HFFc6 (cell line): ENCODE measurements around the gene GNB4. TPM values are rescaled to one million over a fixed set of nuclear protein-coding genes. Genes with fewer than 3 reads are reported as not detected.

Experiments used
- DNase-seq: peaks from one replicate; pipeline ENCODE4 v3.0.0-alpha.2; 2018
- H3K27ac Mint-ChIP-seq: 2 replicates; pipeline ENCODE4 v1.8.0; 2020; ENCODE audit warnings: mild to moderate bottlenecking, mixed read lengths
- H3K27me3 Mint-ChIP-seq: 2 replicates; pipeline ENCODE4 v1.8.0; 2021; ENCODE audit warnings: mild to moderate bottlenecking, moderate library complexity, mixed read lengths; ENCODE audit not compliant: insufficient read depth
- H3K36me3 Mint-ChIP-seq: 2 replicates; pipeline ENCODE4 v1.8.0; 2021; ENCODE audit warnings: low read depth, mixed read lengths
- H3K4me1 Mint-ChIP-seq: 2 replicates; pipeline ENCODE4 v1.8.0; 2020; ENCODE audit warnings: low read depth, mixed read lengths
- H3K4me3 Mint-ChIP-seq: 2 replicates; pipeline ENCODE4 v1.8.0; 2020; ENCODE audit warnings: mild to moderate bottlenecking, moderate library complexity, mixed read lengths
- H3K9me3 Mint-ChIP-seq: 2 replicates; pipeline ENCODE4 v1.8.0; 2020; ENCODE audit warnings: mild to moderate bottlenecking, mixed read lengths
- total RNA-seq, 6 experiments: library from RNA; stranded (reverse); fragmentation: NEBNext Ultra II Directional; extraction: Animal tissue kit (Norgen Biotek cat#: 25700); gene quantifications; 2 replicates in 1 of 6; 3 replicates in 5 of 6; pipeline ENCODE4 v1.2.3, GENCODE V29; 2021
- TF ChIP-seq, protein P1 (sequence below): fragments of 200-600 bp; sonication (generic); IDR thresholded peaks from 2 replicates; pipeline ENCODE4 v1.5.0; 2021; ENCODE audit warnings: antibody characterized with exemption, mild to moderate bottlenecking

Gene GNB4
- total RNA-seq, 6 experiments from 2014 or later, result 40.8 to 51.0 (median 46.3) TPM

DNA sequence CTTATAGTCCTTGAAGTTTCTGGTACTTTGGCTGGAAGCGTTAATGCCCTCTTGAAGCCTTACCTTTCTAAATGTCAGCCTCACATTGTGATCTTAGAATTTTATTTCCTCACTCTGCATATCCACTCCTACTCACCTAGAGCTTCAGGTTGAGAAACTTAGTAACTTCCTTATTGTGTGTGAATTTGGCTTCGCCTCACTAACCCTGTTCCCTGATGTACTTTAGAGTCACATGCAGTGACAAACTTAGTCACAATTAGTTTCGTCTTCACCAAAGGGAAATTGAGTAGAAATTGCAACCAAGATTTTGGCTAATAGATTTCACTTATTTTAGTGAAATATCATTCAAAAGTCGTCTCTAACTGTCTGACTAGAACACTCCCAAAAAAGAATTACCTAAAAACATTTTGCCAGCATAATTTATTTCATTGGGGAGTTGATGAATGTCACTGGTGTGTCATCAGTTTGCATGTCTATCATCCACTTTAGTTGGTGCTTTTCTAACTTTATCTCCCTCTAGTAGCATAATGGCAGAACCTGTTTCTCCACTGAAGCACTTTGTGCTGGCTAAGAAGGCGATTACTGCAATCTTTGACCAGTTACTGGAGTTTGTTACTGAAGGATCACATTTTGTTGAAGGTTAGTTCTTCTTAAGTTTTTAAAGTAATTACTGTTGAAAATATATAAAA is 102.8 kb downstream of the GNB4 start:
- Mint-ChIP-seq H3K9me3 (no peaks in the 10 kb centered on the region), H3K36me3 (peaks cover 11% of the 10 kb centered on the region), H3K27ac (peak overlapping the region; percentile 97), H3K4me3 (peak overlapping the region; percentile 100), H3K4me1 (peaks cover 25% of the 10 kb centered on the region), H3K27me3 (peaks cover 4% of the 10 kb centered on the region; the same call in 1 of the 2 replicates)
- TF ChIP-seq, protein P1, sequence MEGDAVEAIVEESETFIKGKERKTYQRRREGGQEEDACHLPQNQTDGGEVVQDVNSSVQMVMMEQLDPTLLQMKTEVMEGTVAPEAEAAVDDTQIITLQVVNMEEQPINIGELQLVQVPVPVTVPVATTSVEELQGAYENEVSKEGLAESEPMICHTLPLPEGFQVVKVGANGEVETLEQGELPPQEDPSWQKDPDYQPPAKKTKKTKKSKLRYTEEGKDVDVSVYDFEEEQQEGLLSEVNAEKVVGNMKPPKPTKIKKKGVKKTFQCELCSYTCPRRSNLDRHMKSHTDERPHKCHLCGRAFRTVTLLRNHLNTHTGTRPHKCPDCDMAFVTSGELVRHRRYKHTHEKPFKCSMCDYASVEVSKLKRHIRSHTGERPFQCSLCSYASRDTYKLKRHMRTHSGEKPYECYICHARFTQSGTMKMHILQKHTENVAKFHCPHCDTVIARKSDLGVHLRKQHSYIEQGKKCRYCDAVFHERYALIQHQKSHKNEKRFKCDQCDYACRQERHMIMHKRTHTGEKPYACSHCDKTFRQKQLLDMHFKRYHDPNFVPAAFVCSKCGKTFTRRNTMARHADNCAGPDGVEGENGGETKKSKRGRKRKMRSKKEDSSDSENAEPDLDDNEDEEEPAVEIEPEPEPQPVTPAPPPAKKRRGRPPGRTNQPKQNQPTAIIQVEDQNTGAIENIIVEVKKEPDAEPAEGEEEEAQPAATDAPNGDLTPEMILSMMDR, result no peak
- DNase-seq, result no peak

DNA sequence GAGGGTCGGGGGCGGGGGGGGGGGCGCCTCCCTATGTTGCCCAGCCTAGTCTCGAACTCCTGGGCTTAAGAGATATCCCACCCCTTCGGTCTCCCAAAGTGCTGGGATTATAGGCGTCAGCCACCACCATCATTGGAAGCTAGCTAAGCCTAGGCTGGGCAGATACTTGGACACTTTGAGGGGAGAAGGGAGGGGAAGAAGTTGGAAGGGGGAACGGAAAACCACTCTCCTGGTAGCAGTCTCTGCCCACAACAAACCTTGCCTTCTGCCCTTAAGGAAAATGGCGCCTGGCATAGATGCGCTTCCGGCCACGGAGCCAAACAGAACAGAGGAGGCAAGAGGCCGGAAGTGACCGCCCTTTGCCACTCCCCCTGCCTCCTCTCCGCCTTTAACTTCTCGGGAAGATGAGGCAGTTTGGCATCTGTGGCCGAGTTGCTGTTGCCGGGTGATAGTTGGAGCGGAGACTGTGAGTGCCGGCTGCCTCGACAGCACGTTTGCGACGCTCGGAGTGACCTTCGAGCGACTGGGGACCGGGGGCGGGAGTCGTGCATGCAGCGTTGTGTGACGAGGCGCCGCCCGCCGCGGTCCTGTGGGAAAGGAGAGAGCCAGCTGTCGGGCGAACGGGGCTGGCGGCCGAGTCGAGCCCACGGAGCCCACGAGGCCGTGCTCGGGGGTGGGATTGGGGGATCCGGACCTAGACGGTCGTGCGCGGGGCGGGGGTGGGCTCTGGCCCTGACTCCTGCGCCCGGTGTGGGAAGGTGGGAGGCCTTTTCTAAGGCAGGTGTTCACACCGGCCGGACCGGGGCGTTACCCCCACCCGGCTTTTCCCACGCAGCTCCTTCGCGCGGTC is 103.7 kb downstream of the GNB4 start, which contains the start of gene MFN1:
MFN1 (plus strand) TSS at position 365 of the 850 bp plus-strand sequence. CDS start 1,143 bp downstream, outside the sequence.
- Mint-ChIP-seq H3K36me3 (peaks cover 8% of the 10 kb centered on the region; the same call in 1 of the 2 replicates), H3K27me3 (peaks cover 3% of the 10 kb centered on the region; the same call in 1 of the 2 replicates), H3K9me3 (no peaks in the 10 kb centered on the region), H3K4me1 (peaks cover 23% of the 10 kb centered on the region), H3K4me3 (peak within 1 kb of the TSS; percentile 100), H3K27ac (peak within 1 kb of the TSS; percentile 97)
- DNase-seq, result peak; percentile 96
- TF ChIP-seq, protein P1, result no peak

Other genes with a start within 250 kb of the GNB4 start
- under 1 TPM; 0.26 to 0.66 (median 0.49) TPM for gene KCNMB3, start 200.4 kb downstream of the GNB4 start, total RNA-seq
- gene ZNF639, start 128.4 kb downstream of the GNB4 start, total RNA-seq, result 10 to 100 TPM; 24.9 to 32.8 (median 29.0) TPM
- gene MFN1, start 103.8 kb downstream of the GNB4 start, total RNA-seq, result 10 to 100 TPM; 49.6 to 62.0 (median 56.3) TPM
- 10 to 100 TPM; 39.6 to 64.6 (median 59.4) TPM for gene ACTL6A, start 111.5 kb upstream of the GNB4 start, total RNA-seq
- 10 to 100 TPM; 49.4 to 59.7 (median 56.0) TPM for gene MRPL47, start 153.2 kb upstream of the GNB4 start, total RNA-seq
- 100 to 1,000 TPM in 4 of 6 experiments, 10 to 100 TPM in 2; 91.3 to 114 (median 102) TPM for gene NDUFB5, start 153.3 kb upstream of the GNB4 start, total RNA-seq
- gene USP13, start 201.6 kb upstream of the GNB4 start, total RNA-seq, result 10 to 100 TPM; 17.1 to 25.0 (median 21.5) TPM